GM12801 (cell line): Measurements from ENCODE around the gene ABCF3.

Experiments
- TF ChIP-seq, protein P1 (sequence below): IDR thresholded peaks from one replicate; pipeline ENCODE4 v1.5.1; 2011; ENCODE audit warnings: control low read depth; ENCODE audit not compliant: insufficient read length; ENCODE audit errors: extremely low read depth

Gene ABCF3

DNA sequence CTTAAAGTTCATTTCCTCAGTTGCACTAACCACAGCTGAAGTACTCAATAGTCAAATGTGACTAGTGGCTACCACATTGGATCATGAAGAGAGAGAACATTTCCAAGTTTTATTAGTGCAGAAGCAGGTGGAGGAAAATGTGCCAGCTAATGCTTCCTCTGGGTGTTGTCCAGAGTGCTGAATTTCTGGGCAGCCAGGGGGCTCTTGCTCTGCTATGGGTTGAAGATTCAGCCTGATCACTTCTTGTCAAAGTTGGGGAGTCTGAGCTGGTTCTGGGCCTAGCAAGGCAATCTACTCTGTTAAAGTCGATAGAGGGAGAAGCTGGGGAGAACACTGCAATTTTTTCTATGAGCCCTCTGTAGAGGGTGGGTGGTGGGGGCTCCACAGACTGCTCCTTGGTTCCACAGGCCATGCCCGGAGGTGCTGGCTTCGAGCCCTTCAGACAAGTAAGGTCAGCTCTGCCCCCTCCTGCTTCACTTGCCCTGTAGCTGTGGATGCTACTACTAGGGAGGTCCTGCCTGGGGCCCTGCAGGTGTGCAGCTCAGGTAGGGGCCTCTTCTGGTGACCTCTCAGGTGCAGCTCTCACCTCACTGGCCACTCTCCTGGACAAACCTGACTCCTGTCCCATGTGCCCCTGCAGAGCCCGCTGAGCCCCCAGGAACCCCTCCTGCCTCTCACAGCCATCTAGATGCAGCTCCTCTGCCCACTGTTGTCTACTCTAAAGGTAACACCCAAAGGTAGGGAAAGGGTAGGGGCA, 54.6 kb downstream of the ABCF3 start:
- TF ChIP-seq, protein P1, sequence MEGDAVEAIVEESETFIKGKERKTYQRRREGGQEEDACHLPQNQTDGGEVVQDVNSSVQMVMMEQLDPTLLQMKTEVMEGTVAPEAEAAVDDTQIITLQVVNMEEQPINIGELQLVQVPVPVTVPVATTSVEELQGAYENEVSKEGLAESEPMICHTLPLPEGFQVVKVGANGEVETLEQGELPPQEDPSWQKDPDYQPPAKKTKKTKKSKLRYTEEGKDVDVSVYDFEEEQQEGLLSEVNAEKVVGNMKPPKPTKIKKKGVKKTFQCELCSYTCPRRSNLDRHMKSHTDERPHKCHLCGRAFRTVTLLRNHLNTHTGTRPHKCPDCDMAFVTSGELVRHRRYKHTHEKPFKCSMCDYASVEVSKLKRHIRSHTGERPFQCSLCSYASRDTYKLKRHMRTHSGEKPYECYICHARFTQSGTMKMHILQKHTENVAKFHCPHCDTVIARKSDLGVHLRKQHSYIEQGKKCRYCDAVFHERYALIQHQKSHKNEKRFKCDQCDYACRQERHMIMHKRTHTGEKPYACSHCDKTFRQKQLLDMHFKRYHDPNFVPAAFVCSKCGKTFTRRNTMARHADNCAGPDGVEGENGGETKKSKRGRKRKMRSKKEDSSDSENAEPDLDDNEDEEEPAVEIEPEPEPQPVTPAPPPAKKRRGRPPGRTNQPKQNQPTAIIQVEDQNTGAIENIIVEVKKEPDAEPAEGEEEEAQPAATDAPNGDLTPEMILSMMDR: no peak

DNA sequence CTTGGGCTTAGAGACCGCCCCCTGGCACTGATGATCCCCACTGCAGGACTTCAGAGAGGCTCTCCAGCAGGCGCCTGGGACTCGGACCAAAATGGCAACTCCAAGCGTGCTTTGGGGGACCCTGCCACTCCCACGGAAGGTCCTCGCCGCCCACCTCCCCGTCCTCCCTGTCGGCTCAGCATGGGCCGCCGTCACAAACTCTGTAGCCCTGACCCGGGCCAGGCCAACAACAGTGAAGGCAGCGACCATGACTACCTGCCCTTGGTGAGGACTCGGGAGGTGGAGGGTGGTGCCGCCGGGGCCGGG, 55.1 kb downstream of the ABCF3 start:
- TF ChIP-seq, protein P1: no peak

DNA sequence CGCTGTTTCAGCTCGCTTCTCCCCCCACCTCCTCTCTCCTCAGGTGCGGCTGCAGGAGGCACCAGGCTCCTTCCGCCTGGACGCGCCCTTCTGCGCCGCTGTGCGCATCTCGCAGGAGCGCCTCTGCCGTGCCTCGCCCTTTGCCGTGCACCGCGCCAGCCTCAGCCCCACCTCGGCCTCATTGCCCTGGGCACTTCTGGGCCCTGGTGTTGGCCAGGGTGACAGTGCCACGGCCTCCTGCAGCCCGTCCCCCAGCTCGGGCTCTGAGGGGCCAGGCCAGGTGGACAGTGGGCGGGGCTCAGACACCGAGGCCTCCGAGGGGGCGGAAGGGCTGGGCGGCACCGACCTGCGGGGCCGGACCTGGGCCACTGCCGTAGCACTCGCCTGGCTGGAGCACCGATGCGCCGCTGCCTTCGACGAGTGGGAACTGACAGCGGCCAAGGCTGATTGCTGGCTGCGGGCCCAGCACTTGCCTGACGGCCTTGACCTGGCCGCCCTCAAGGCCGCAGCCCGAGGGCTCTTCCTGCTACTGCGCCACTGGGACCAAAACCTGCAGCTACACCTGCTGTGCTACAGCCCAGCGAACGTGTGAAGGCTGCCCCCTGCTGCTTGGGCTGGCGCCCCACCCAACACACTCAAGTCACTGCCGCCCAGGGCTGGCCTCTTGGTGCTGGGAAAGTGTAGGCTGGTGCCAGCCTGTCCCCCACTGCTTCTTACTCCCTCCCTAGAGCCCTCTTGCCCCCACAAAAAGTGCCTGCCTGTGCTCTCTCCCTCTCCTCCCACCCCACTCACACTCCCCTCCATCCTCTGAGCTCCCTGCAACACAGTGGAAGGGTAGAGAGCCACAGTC, 55.7 kb downstream of the ABCF3 start:
- TF ChIP-seq, protein P1: no peak

DNA sequence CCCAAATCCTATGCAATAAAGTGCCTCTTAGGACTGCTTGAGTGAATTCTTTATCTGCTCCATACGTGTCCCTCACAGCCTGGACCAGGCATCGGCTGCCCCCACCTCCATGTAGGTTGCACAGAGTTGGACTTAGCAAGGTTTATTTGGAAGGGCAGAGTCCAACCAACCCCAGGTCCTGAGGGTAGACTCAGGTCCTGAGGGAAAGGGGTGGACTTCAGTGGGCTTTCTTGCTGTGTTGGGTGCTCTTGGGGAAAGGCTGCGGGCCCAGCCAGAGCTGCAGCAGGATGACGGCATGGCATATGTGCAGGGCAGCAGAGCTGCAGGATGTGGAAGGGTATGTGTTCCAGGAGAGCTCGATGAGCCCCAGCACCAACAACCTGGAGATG, 56.3 kb downstream of the ABCF3 start:
- TF ChIP-seq, protein P1: no peak
